DOHH2 (cell line): ENCODE measurements around the gene SYT11.
A peak's percentile ranks its signal among the peaks of the same experiment; 100 is the strongest.

ENCODE experiments used
- H3F3A ChIP-seq: fragments of 200-600 bp; sonication (generic), shearing (Covaris generic); 2 replicates; pipeline ENCODE4 v1.6.0; 2016; ENCODE audit warnings: antibody characterized with exemption, mild to moderate bottlenecking; ENCODE audit not compliant: control insufficient read depth, insufficient read depth
- H3K27ac ChIP-seq: fragments of 200-600 bp; sonication (generic); 2 replicates; pipeline ENCODE4 v1.5.1; 2014; ENCODE audit warnings: low read depth, mild to moderate bottlenecking, low read length, moderate library complexity
- H3K27me3 ChIP-seq: fragments of 200-600 bp; sonication (generic); 2 replicates; pipeline ENCODE4 v1.6.1; 2014; ENCODE audit warnings: mild to moderate bottlenecking, low read length, mixed read lengths; ENCODE audit not compliant: control insufficient read depth
- H3K36me3 ChIP-seq: fragments of 200-600 bp; sonication (generic); 2 replicates; pipeline ENCODE4 v1.6.1; 2014; ENCODE audit warnings: mild to moderate bottlenecking, low read length, moderate library complexity, mixed read lengths; ENCODE audit not compliant: control insufficient read depth
- H3K4me1 ChIP-seq: fragments of 200-600 bp; sonication (generic); 2 replicates; pipeline ENCODE4 v1.6.1; 2014; ENCODE audit warnings: mild to moderate bottlenecking, low read length, mixed read lengths; ENCODE audit not compliant: control insufficient read depth
- H3K4me2 ChIP-seq: fragments of 200-600 bp; sonication (generic); 2 replicates; pipeline ENCODE4 v1.6.0; 2014; ENCODE audit warnings: mild to moderate bottlenecking, low read length, moderate library complexity
- H3K4me3 ChIP-seq: fragments of 200-600 bp; sonication (generic); 2 replicates; pipeline ENCODE4 v1.5.1; 2014; ENCODE audit warnings: mild to moderate bottlenecking, low read length, mixed read lengths
- H3K79me2 ChIP-seq: fragments of 200-600 bp; sonication (generic); 2 replicates; pipeline ENCODE4 v1.6.1; 2014; ENCODE audit warnings: mild to moderate bottlenecking, low read length, mixed read lengths; ENCODE audit not compliant: control insufficient read depth
- H3K9me2 ChIP-seq: fragments of 200-600 bp; sonication (generic); replicated peaks from 2 replicates; pipeline ENCODE4 v1.6.1; 2014; ENCODE audit warnings: mild to moderate bottlenecking, low read length, mixed read lengths; ENCODE audit not compliant: control insufficient read depth
- H3K9me3 ChIP-seq: fragments of 200-600 bp; sonication (generic); 2 replicates; pipeline ENCODE4 v1.6.1; 2014; ENCODE audit warnings: antibody characterized with exemption, low read length, mixed read lengths; ENCODE audit not compliant: control insufficient read depth, insufficient read depth
- H4K20me1 ChIP-seq: fragments of 200-600 bp; sonication (generic); 2 replicates; pipeline ENCODE4 v1.6.0; 2014; ENCODE audit warnings: low read depth, mild to moderate bottlenecking, antibody characterized with exemption, low read length, moderate library complexity; ENCODE audit not compliant: control insufficient read depth, insufficient read depth
- CTCF ChIP-seq: fragments of 200-600 bp; sonication (generic); IDR thresholded peaks from one replicate; pipeline ENCODE4 v1.5.1; 2014; ENCODE audit warnings: antibody characterized with exemption, mild to moderate bottlenecking, low read depth, low read length; ENCODE audit not compliant: poor library complexity, severe bottlenecking
- EZH2phosphoT487 ChIP-seq: fragments of 200-600 bp; sonication (generic); IDR thresholded peaks from 2 replicates; pipeline ENCODE4 v1.6.1; 2017; ENCODE audit warnings: borderline replicate concordance, mild to moderate bottlenecking, antibody characterized with exemption, low read length, moderate library complexity, mixed read lengths

Gene SYT11

DNA sequence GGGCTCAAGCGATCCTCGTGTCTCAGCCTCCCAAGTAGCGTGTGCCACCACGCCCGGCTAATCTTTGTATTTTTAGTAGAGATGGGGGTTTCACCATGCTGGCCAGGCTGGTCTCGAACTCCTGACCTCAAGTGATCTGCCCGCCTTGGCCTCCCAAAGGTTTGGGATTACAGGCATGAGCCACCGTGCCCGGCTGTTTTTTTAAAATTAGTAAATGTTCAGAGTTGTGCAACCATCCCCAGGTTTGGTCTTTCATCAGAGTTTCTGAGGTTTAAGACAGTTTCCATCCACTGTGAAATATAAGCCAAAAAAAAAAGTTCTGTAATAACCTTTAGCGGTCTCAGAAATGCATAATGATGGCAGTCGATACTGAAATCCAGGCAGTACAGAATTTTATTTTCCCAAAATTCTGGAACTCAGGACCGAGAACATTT, 550 bp upstream of the SYT11 start:
- TF ChIP-seq CTCF = no peak
- no peak for TF ChIP-seq EZH2phosphoT487
- peak overlapping the region; percentile 71 for H3K27ac ChIP-seq
- peaks cover 49% of the 10 kb centered on the region for H3K4me1 ChIP-seq
- no peaks in the 10 kb centered on the region for H3K9me2 ChIP-seq
- H3K79me2 ChIP-seq = peaks cover 77% of the 10 kb centered on the region
- H3K36me3 ChIP-seq = peaks cover 22% of the 10 kb centered on the region
- H3K4me3 ChIP-seq = peak overlapping the region; percentile 91
- H3K4me2 ChIP-seq = peak overlapping the region; percentile 98
- H3F3A ChIP-seq = peaks cover 19% of the 10 kb centered on the region
- no peaks in the 10 kb centered on the region; the same call in 1 of the 2 replicates for H4K20me1 ChIP-seq
- no peaks in the 10 kb centered on the region for H3K27me3 ChIP-seq
- no peaks in the 10 kb centered on the region for H3K9me3 ChIP-seq

GRCh38 chr1:155859881-155860871, 809 bp downstream of the SYT11 start:
- Histone ChIP-seq H3K27me3 (no peaks in the 10 kb centered on the region), H3K27ac (peak overlapping the region; percentile 78), H3F3A (peaks cover 19% of the 10 kb centered on the region), H3K4me2 (peak overlapping the region; percentile 98), H3K4me1 (peaks cover 49% of the 10 kb centered on the region), H4K20me1 (no peaks in the 10 kb centered on the region; the same call in 1 of the 2 replicates), H3K79me2 (peaks cover 64% of the 10 kb centered on the region), H3K4me3 (peak overlapping the region; percentile 91), H3K9me3 (no peaks in the 10 kb centered on the region), H3K36me3 (peaks cover 8% of the 10 kb centered on the region), H3K9me2 (no peaks in the 10 kb centered on the region)
- TF ChIP-seq EZH2phosphoT487 (no peak), CTCF (no peak)

DNA sequence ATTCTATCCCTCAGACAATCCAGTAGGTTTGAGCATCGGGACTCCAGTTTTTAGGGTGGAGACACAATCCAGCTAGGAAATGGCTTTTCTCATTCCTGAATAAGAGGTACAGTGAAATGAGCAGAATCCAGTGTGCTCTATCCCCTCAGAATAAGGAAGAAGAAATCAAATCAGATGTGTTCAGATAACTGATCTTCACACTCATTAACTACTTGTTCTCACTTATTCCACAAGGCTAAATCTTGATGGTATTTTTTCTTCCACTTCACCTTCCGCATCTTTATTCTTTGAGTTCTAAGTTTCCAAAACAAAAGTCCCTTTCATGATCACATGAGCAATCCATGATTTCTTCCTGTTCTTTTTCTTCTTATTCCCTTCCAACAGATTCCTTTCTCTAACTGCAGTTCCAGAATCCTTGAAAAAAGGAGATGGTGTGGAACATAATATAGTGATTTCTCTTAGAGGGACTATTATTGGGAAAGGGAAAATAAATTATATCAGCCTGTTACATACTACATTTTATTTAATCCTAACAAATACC, 1.7 kb downstream of the SYT11 start:
- Histone ChIP-seq H3K9me2 (no peaks in the 10 kb centered on the region), H3K27ac (peak overlapping the region; percentile 78), H3K4me3 (peak overlapping the region; percentile 91), H3F3A (peaks cover 19% of the 10 kb centered on the region), H4K20me1 (no peaks in the 10 kb centered on the region), H3K36me3 (peaks cover 4% of the 10 kb centered on the region; the same call in 1 of the 2 replicates), H3K79me2 (peaks cover 56% of the 10 kb centered on the region), H3K4me2 (peak overlapping the region; percentile 98), H3K27me3 (no peaks in the 10 kb centered on the region), H3K4me1 (peaks cover 42% of the 10 kb centered on the region), H3K9me3 (no peaks in the 10 kb centered on the region)
- TF ChIP-seq EZH2phosphoT487 (no peak), CTCF (no peak)
